Mucosa of descending colon (tissue), 3 donors: ENCODE measurements around the gene AHCYL2. TPM values are rescaled to one million over a fixed set of nuclear protein-coding genes. Genes with fewer than 3 reads are reported as not detected.
"Not testable (repeated sequence)": the region's sequence is repeated elsewhere in the genome, so short reads cannot be mapped to it uniquely, and the experiment has no call there.

Experiments used
- ATAC-seq: fragments of 200-7000 bp; cut with Tn5 transposase; one replicate; pipeline ENCODE4 v1.9.1; 2020; ENCODE audit warnings: mild to moderate bottlenecking, moderate library complexity
- DNase-seq, 3 donors: peaks; one replicate each; pipeline ENCODE4 v3.0.0-alpha.2; 2020
- H3K36me3 ChIP-seq: fragments of 200-600 bp; one replicate; pipeline ENCODE4 v1.8.0; 2021; ENCODE audit warnings: low read depth, mild to moderate bottlenecking
- H3K4me1 ChIP-seq: fragments of 200-600 bp; one replicate; pipeline ENCODE4 v1.8.0; 2021; ENCODE audit warnings: low read depth, mild to moderate bottlenecking
- H3K4me3 ChIP-seq: fragments of 200-600 bp; one replicate; pipeline ENCODE4 v1.8.0; 2021; ENCODE audit warnings: mild to moderate bottlenecking
- H3K9me3 ChIP-seq: fragments of 200-600 bp; one replicate; pipeline ENCODE4 v1.8.0; 2021; ENCODE audit warnings: mild to moderate bottlenecking
- intact Hi-C, 2 donors: fragments of 100-400 bp; cut with DNase I in 1 of 2; cut with micrococcal nuclease in 1 of 2; formaldehyde crosslinking; loops; one replicate each; pipeline versions ENCODE4 v1.11.0 to v1.11.1; 2022; cut with DNase I, micrococcal nuclease
- total RNA-seq, 3 donors: library from RNA; stranded (reverse); fragmentation: NEBNext Ultra II Directional in 2 of 3; extraction: Animal tissue kit (Norgen Biotek cat#: 25700) in 2 of 3; gene quantifications; one replicate each; pipeline versions ENCODE4 v1.2.1 to v1.2.4, GENCODE V29; 2021 to 2023
- TF ChIP-seq, protein P1 (sequence below): fragments of 200-600 bp; IDR thresholded peaks from one replicate; pipeline ENCODE4 v1.8.0; 2022; ENCODE audit warnings: antibody characterized with exemption, mild to moderate bottlenecking
- donor health status: DM: no; HTN: no; CAD: no; lungs with moderate emphysema.
- donor health status: DM: no; HTN: no; CAD: no.
- donor health status: DM: no; HTN: yes; CAD: no.

AHCYL2 gene
- total RNA-seq, 3 donors from 2014 or later, result 215 to 717 (median 467) TPM

DNA sequence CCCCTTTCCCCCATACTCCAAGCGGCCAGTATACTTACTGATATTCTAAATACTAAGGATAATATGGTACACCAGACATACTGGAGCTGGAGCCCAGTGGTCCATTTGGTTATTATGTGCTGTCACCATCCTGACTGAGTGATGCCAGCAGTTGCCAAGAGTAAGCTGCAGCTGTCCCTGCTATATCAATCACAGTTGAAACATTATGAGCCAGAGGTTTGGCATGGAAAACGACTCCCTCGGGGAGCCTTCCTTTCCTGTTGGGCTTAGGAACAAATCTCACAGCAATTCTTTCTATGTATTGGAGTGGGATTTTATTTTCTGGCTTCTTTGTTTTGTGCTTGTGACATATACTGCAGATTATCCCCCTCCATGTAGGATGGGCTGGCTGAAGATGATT, 242.0 kb downstream of the AHCYL2 start:
- no peaks in the 10 kb centered on the region for H3K9me3 ChIP-seq
- intact Hi-C loops, result no loop called here
- H3K4me3 ChIP-seq, result no peak overlapping the region
- H3K36me3 ChIP-seq, result no peaks in the 10 kb centered on the region
- TF ChIP-seq, protein P1, sequence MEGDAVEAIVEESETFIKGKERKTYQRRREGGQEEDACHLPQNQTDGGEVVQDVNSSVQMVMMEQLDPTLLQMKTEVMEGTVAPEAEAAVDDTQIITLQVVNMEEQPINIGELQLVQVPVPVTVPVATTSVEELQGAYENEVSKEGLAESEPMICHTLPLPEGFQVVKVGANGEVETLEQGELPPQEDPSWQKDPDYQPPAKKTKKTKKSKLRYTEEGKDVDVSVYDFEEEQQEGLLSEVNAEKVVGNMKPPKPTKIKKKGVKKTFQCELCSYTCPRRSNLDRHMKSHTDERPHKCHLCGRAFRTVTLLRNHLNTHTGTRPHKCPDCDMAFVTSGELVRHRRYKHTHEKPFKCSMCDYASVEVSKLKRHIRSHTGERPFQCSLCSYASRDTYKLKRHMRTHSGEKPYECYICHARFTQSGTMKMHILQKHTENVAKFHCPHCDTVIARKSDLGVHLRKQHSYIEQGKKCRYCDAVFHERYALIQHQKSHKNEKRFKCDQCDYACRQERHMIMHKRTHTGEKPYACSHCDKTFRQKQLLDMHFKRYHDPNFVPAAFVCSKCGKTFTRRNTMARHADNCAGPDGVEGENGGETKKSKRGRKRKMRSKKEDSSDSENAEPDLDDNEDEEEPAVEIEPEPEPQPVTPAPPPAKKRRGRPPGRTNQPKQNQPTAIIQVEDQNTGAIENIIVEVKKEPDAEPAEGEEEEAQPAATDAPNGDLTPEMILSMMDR, result no peak
- no peak for ATAC-seq
- no peak for DNase-seq
- H3K4me1 ChIP-seq, result no peaks in the 10 kb centered on the region

DNA sequence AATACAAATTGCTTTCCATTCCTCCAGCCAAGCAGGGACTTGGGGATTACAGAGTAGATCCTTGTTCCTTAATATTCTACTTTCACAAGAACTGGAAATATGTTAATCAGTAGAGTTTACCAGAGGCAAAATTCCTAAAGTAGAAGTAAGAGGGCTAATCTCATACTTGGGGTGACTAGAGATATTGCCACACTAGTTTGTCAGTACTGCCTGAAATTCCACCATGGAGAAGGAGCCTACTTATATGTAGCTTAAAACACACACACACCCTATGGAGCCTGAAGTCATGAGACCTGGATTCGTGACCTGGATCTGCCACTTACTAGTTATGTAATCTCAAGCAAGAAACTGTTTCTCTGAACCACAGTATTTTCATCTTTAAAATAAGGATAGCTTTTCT, 243.3 kb downstream of the AHCYL2 start:
- TF ChIP-seq, protein P1, result no peak
- DNase-seq, result no peak
- intact Hi-C loops, result no loop called here
- ATAC-seq, result no peak
- no peaks in the 10 kb centered on the region for H3K9me3 ChIP-seq
- no peaks in the 10 kb centered on the region for H3K4me1 ChIP-seq
- H3K4me3 ChIP-seq, result no peak overlapping the region
- no peaks in the 10 kb centered on the region for H3K36me3 ChIP-seq

GRCh38 chr7:129468547-129468946, 243.7 kb downstream of the AHCYL2 start:
- TF ChIP-seq, protein P1, result no peak
- ATAC-seq, result no peak
- intact Hi-C loops, result no loop called here
- Histone ChIP-seq H3K36me3 (no peaks in the 10 kb centered on the region), H3K9me3 (no peaks in the 10 kb centered on the region), H3K4me1 (no peaks in the 10 kb centered on the region), H3K4me3 (no peak overlapping the region)
- DNase-seq, result no peak

GRCh38 chr7:129469930-129470329, 245.1 kb downstream of the AHCYL2 start:
- Histone ChIP-seq H3K4me3 (no peak overlapping the region), H3K9me3 (no peaks in the 10 kb centered on the region)

DNA sequence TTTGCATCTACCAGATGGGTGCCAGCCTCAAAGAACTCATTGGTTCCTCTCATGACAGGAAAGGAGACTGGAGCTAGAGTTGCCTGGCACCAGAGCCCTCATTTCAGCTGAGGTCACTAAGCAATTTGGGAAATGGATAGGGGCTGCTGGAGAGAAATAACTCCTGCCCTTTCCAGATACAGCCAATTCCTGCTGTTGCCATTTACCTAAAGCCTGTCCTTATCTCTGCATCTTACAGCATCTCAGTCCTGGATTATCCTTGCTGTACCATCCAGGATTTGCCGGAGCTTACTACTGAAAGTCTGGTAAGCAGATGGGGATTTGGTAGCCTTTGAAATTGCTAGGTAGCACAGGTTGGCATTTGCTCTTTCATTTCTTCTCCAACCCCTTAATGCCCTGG, 245.6 kb downstream of the AHCYL2 start:
- intact Hi-C loops, result loop anchor here (5.0 to 10.0 kb wide), 3 partner anchors 96 to 253 kb away; no protein-coding TSS in a partner anchor
- H3K4me3 ChIP-seq, result no peak overlapping the region
- H3K9me3 ChIP-seq, result no peaks in the 10 kb centered on the region
- H3K36me3 ChIP-seq, result no peaks in the 10 kb centered on the region
- ATAC-seq (no peak), DNase-seq (no peak)
- TF ChIP-seq, protein P1, result no peak
- H3K4me1 ChIP-seq, result no peaks in the 10 kb centered on the region

More at GRCh38 chr7:129469930-129470329, 245.1 kb downstream of the AHCYL2 start:
- intact Hi-C loops, result loop anchor here (5.0 to 10.0 kb wide), 3 partner anchors 95 to 253 kb away; no protein-coding TSS in a partner anchor
- Histone ChIP-seq H3K4me1 (no peaks in the 10 kb centered on the region), H3K36me3 (no peaks in the 10 kb centered on the region)
- TF ChIP-seq, protein P1, result no peak
- no peak for DNase-seq
- no peak for ATAC-seq

- H3K36me3 ChIP-seq, result no peaks in the 10 kb centered on the region
- no peaks in the 10 kb centered on the region for H3K9me3 ChIP-seq
- TF ChIP-seq, protein P1, result no peak
- intact Hi-C loops, result loop anchor here (5.0 to 10.0 kb wide), 3 partner anchors 97 to 254 kb away; no protein-coding TSS in a partner anchor
- no peaks in the 10 kb centered on the region for H3K4me1 ChIP-seq
- DNase-seq (no peak), ATAC-seq (no peak)
- H3K4me3 ChIP-seq, result no peak overlapping the region
Measured at GRCh38 chr7:129471402-129471827, 246.6 kb downstream of the AHCYL2 start.

DNA sequence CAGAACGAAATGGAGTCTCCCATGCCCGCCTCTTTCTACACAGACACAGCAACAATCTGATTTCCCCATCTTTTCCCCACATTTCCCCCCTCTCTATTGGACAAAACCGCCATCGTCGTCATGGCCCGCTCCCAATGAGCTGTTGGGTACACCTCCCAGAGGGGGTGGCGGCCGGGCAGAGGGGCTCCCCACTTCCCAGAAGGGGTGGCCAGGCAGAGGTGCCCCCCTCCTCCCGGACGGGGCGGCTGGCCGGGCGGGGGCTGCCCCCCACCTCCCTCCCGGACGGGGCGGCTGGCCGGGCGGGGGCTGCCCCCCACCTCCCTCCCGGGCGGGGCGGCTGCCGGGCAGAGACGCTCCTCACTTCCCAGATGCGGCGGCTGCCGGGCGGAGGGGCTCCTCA, 251.1 kb downstream of the AHCYL2 start:
- H3K9me3 ChIP-seq, DNase-seq, H3K36me3 ChIP-seq, H3K4me3 ChIP-seq, H3K4me1 ChIP-seq, ATAC-seq: not testable (repeated sequence)
- intact Hi-C loops, result loop anchor here in 1 of 2 donors (10.0 kb wide), 1 partner anchor 101 kb away; no protein-coding TSS in a partner anchor

DNA sequence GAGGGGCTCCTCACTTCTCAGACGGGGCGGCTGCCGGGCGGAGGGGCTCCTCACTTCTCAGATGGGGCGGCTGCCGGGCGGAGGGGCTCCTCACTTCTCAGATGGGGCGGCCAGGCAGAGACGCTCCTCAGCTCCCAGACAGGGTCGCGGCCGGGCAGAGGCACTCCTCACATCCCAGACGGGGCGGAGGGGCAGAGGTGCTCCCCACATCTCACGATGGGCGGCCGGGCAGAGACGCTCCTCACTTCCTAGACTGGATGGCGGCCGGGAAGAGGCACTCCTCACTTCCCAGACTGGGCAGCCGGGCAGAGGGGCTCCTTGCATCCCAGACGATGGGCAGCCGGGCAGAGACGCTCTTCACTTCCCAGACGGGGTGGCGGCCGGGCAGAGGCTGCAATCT, 251.6 kb downstream of the AHCYL2 start:
- intact Hi-C loops, result loop anchor here in 1 of 2 donors (10.0 kb wide), 1 partner anchor 102 kb away; no protein-coding TSS in a partner anchor
- H3K9me3 ChIP-seq, ATAC-seq, H3K4me1 ChIP-seq, H3K4me3 ChIP-seq, H3K36me3 ChIP-seq, DNase-seq: not testable (repeated sequence)
